Lung (tissue), 12 donors: ENCODE data around the gene KIAA1755. TPM values are rescaled to one million over a fixed set of nuclear protein-coding genes. Genes with fewer than 3 reads are reported as not detected.
"Not testable (repeated sequence)": the region's sequence is repeated elsewhere in the genome, so short reads cannot be mapped to it uniquely, and the experiment has no call there.

Source experiments
- ATAC-seq: fragments of 200-7000 bp; cut with Tn5 transposase; one replicate; pipeline ENCODE4 v1.9.1; 2020; ENCODE audit warnings: moderate number of reproducible peaks; ENCODE audit not compliant: insufficient read depth, low FRiP score
- DNase-seq, 3 donors: peaks; one replicate each; pipeline ENCODE4 v3.0.0-alpha.2; 2013 to 2017
- H3K27ac ChIP-seq, 2 donors: one replicate each; pipeline ENCODE4 v1.5.1; 2013; ENCODE audit warnings: mild to moderate bottlenecking in 2 of 2, moderate library complexity in 2 of 2, control low read depth in 1 of 2, inconsistent platforms in 1 of 2, low read depth in 1 of 2, low read length in 1 of 2
- H3K27me3 ChIP-seq, 3 donors: one replicate each; pipeline ENCODE4 v1.5.1; 2013; ENCODE audit warnings: low read length in 2 of 3; ENCODE audit not compliant: control insufficient read depth in 3 of 3, insufficient read depth in 3 of 3
- H3K36me3 ChIP-seq, 4 donors: one replicate each; pipeline ENCODE4 v1.5.1; 2013; ENCODE audit warnings: low read length in 4 of 4, mild to moderate bottlenecking in 1 of 4, moderate library complexity in 1 of 4; ENCODE audit not compliant: control insufficient read depth in 4 of 4, insufficient read depth in 4 of 4
- H3K4me1 ChIP-seq, 5 donors: one replicate each; pipeline ENCODE4 v1.5.1; 2013; ENCODE audit warnings: low read length in 5 of 5, mild to moderate bottlenecking in 2 of 5, moderate library complexity in 1 of 5; ENCODE audit not compliant: control insufficient read depth in 5 of 5, insufficient read depth in 5 of 5
- H3K4me3 ChIP-seq: one replicate; pipeline ENCODE4 v1.5.1; 2013; ENCODE audit warnings: mild to moderate bottlenecking, control low read depth, moderate library complexity
- H3K9ac ChIP-seq, 2 donors: one replicate each; pipeline ENCODE4 v1.5.1; 2013; ENCODE audit warnings: low read length in 2 of 2, control low read depth in 1 of 2; ENCODE audit not compliant: insufficient read depth in 1 of 2
- H3K9me3 ChIP-seq, 4 donors: one replicate each; pipeline ENCODE4 v1.5.1; 2013; ENCODE audit warnings: low read length in 3 of 4, mild to moderate bottlenecking in 1 of 4, moderate library complexity in 1 of 4; ENCODE audit not compliant: control insufficient read depth in 4 of 4, insufficient read depth in 3 of 4
- CTCF ChIP-seq: IDR thresholded peaks from 2 replicates; pipeline ENCODE4 v1.5.1; 2012; ENCODE audit warnings: mild to moderate bottlenecking; ENCODE audit errors: control extremely low read depth, extremely low read depth
- WGBS, 2 donors: extraction: QIAGEN DNeasy Blood & Tissue Kit; methylation state at CpG; one replicate each; pipeline ENCODE4 v1.1.7; 2013; 5-methylcytosine and 5-hydroxymethylcytosine counted together
- polyA plus RNA-seq, 2 donors: library from polyadenylated mRNA; stranded (reverse); fragments of 200-250 nt; gene quantifications; one replicate each; pipeline ENCODE4 v1.2.1, GENCODE V29; 2013
- total RNA-seq, 2 donors: library from RNA; depleted of rRNA in 1 of 2; stranded (reverse); fragments of >200 nt in 1 of 2; gene quantifications; one replicate each; pipeline ENCODE4 v1.2.1, GENCODE V29; 2014 to 2021
- donor health status: control.
- donor health status: control.
- donor health status: Bipolar disorder and iron deficiency.
- donor health status: healthy.
- donor health status: DM: yes; HTN: yes; CAD: no.

Gene KIAA1755
- total and polyA plus RNA-seq, 4 donors: 0.33 to 2.0 (median 1.3) TPM

GRCh38 chr20:38253571-38253970, 7.0 kb downstream of the KIAA1755 start:
- ATAC-seq (no peak), DNase-seq (peak in 2 of 3 donors; percentile 47 to 62)
- Histone ChIP-seq H3K4me3 (no peak overlapping the region), H3K4me1 (peaks cover 0 to 25% (median 0%) of the 10 kb centered on the region in 5 donors), H3K9ac (no peak overlapping the region), H3K9me3 (peaks cover 0 to 3% (median 0%) of the 10 kb centered on the region in 4 donors), H3K36me3 (no peaks in the 10 kb centered on the region), H3K27me3 (no peaks in the 10 kb centered on the region), H3K27ac (no peak overlapping the region)
- TF ChIP-seq CTCF: no peak
- WGBS, 2 donors: 80 to 83% methylated on average over 6 of the region's 6 CpGs

- TF ChIP-seq CTCF: no peak
- 44 to 56% methylated on average over 20 of the region's 20 CpGs for WGBS, 2 donors
- peaks cover 0 to 25% (median 0%) of the 10 kb centered on the region in 5 donors for H3K4me1 ChIP-seq
- H3K27ac ChIP-seq: peak overlapping the region in 1 of 2 donors; percentile 44
- ATAC-seq: no peak
- no peak overlapping the region for H3K4me3 ChIP-seq
- H3K27me3 ChIP-seq: no peaks in the 10 kb centered on the region
- peak overlapping the region in 1 of 2 donors; percentile 17 for H3K9ac ChIP-seq
- H3K9me3 ChIP-seq: peaks cover 0 to 3% (median 0%) of the 10 kb centered on the region in 4 donors
- peak; percentile 79 to 87 (median 80) for DNase-seq
- no peaks in the 10 kb centered on the region for H3K36me3 ChIP-seq
These were observed 7.9 kb downstream of the KIAA1755 start for GRCh38 chr20:38252292-38253288.

GRCh38 chr20:38251441-38251840, 9.1 kb downstream of the KIAA1755 start:
- H3K36me3 ChIP-seq, DNase-seq, ATAC-seq, H3K27me3 ChIP-seq, H3K9me3 ChIP-seq, H3K4me3 ChIP-seq, H3K27ac ChIP-seq, H3K9ac ChIP-seq: not testable (repeated sequence)
- peaks cover 0 to 31% (median 6%) of the 10 kb centered on the region in 5 donors for H3K4me1 ChIP-seq
- WGBS, 2 donors: 66 to 79% methylated on average over 6 of the region's 6 CpGs

- DNase-seq (no peak), ATAC-seq (no peak)
- Histone ChIP-seq H3K4me1 (peaks cover 0 to 33% (median 6%) of the 10 kb centered on the region in 5 donors), H3K27ac (no peak overlapping the region), H3K9ac (no peak overlapping the region), H3K9me3 (peaks cover 0 to 3% (median 0%) of the 10 kb centered on the region in 4 donors), H3K4me3 (no peak overlapping the region), H3K27me3 (no peaks in the 10 kb centered on the region), H3K36me3 (no peaks in the 10 kb centered on the region)
- no peak for TF ChIP-seq CTCF
- WGBS, 2 donors: 36 to 57% methylated on average over 6 of the region's 6 CpGs
These were observed 9.9 kb downstream of the KIAA1755 start for GRCh38 chr20:38250609-38251008.
